ENCODE measurements around the gene TIGD2. TPM values are rescaled to one million over a fixed set of nuclear protein-coding genes. Genes with fewer than 3 reads are reported as not detected.

TIGD2 gene
- total and polyA plus RNA-seq, 2 of the 13 experiments (the other 11 are each of a cell fraction or from before 2014, with no cell fraction given), result 3.1 to 15.5 TPM

DNA sequence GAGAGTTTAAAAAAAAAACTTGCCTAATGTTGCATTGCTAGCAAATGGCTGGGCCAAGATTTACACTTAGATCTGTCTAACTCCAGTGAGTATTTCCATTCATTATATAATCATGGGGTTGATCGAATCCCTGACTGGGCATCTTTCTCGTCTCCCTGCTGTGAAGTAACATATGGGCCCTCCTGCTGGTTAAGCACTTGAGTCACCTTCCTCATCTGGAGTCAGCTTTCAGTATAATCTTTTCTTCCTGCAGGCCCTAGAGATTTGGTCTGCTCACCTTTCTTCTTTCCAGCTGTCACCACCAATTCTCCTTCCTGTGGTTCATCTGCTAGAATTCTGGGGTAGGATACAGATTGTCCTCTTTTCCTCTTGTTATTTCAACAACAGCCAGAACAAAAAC is 41.6 kb downstream of the TIGD2 start:
- DNase-seq (ENCODE audit: low spot score) (no peak), ATAC-seq (no peak), FAIRE-seq (no peak)
- Histone ChIP-seq H3K4me3 (replicated peaks in 1 of 3; ENCODE audit: insufficient read depth in 1 of 3, low read depth in 2 of 3, low read length in 3 of 3) (no peak overlapping the region), H3K9me3 (ENCODE audit: low read length) (no peaks in the 10 kb centered on the region), H3K9ac (ENCODE audit: insufficient read depth, low read depth, low read length) (no peak overlapping the region), H3K27ac (ENCODE audit: extremely low read length, insufficient read depth, low read length) (no peak overlapping the region), H3K36me3 (replicated peaks in 1 of 2; ENCODE audit: control insufficient read depth in 1 of 2, insufficient read depth in 2 of 2, low read length in 2 of 2) (no peaks in the 10 kb centered on the region), H2AFZ (ENCODE audit: low read length) (no peak overlapping the region), H4K20me1 (ENCODE audit: insufficient read depth, low read length) (no peaks in the 10 kb centered on the region), H3K79me2 (ENCODE audit: insufficient read depth, low read length) (no peaks in the 10 kb centered on the region), H3K4me2 (ENCODE audit: low read depth, low read length) (no peak overlapping the region), H3K27me3 (ENCODE audit: control insufficient read depth in 1 of 2, insufficient read depth in 2 of 2, low read length in 2 of 2) (no peaks in the 10 kb centered on the region), H3K4me1 (ENCODE audit: insufficient read depth, low read length) (no peaks in the 10 kb centered on the region)
- TF ChIP-seq CC2D1A (CRISPR knock-in tag; IDR thresholded peaks at IDR 0.05), result no peak
- no TSS peak for BruUV-seq (replicated peaks)
- intact Hi-C loops (cut with micrococcal nuclease; ENCODE audit: unreplicated experiment), result no loop called here
- WGBS (ENCODE audit: low lambda C conversion rate), result 0% methylated on average over 2 of the region's 2 CpGs
- in situ Hi-C loops (cut with HindIII; ENCODE audit: extremely low pct_ligation_motif_present, low pct_unique_long_range_greater_than_20kb), result no loop called here
- POLR2A ChIA-PET, result no interaction called here
- CTCF ChIA-PET (ENCODE audit: low intra/inter-chr PET ratio, low total read pairs), result no interaction called here

DNA sequence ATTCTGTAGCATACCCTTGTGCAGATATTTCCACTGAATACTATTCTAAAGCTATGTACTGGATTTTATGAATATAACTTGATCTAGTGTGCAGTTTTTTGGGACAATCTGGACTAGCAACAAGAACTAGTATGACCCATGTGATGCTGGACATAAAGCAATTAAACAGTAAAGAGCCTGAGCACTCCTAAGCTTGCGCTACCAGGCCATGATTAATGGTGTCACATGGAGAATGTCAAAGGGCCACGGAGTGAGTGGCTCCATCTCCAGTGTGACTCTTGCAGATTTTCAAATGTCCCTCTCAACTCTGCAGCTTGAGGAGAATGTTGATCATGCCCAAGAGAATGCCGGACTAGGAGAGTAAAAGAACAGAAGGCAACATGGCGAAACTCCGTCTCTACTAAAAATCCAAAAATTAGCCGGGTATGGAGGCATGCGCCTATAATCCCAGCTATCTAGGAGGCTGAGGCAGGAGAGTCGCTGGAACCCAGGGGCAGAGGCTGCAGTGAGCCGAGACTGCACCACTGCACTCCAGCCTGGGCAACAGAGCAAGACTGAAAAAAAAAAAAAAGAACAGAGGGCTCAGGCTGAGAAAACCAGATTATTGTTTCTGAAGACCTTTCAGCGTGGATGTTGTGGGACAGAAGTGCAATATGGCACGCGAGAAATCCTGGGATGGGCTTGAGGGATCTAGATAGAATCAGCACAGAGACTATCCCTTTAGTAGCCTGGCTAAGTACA is 45.0 kb downstream of the TIGD2 start:
- BruUV-seq (replicated peaks), result no TSS peak
- ChIA-PET CTCF (ENCODE audit: low intra/inter-chr PET ratio, low total read pairs) (no interaction called here), POLR2A (no interaction called here)
- Histone ChIP-seq H3K9ac (ENCODE audit: insufficient read depth, low read depth, low read length) (no peak overlapping the region), H3K79me2 (ENCODE audit: insufficient read depth, low read length) (no peaks in the 10 kb centered on the region), H3K9me3 (ENCODE audit: low read length) (no peaks in the 10 kb centered on the region), H3K4me2 (ENCODE audit: low read depth, low read length) (no peak overlapping the region), H4K20me1 (ENCODE audit: insufficient read depth, low read length) (no peaks in the 10 kb centered on the region), H3K36me3 (replicated peaks in 1 of 2; ENCODE audit: control insufficient read depth in 1 of 2, insufficient read depth in 2 of 2, low read length in 2 of 2) (no peaks in the 10 kb centered on the region), H3K27ac (ENCODE audit: extremely low read length, insufficient read depth, low read length) (no peak overlapping the region), H3K4me1 (ENCODE audit: insufficient read depth, low read length) (no peaks in the 10 kb centered on the region), H2AFZ (ENCODE audit: low read length) (no peak overlapping the region), H3K4me3 (replicated peaks in 1 of 3; ENCODE audit: insufficient read depth in 1 of 3, low read depth in 2 of 3, low read length in 3 of 3) (no peak overlapping the region), H3K27me3 (ENCODE audit: control insufficient read depth in 1 of 2, insufficient read depth in 2 of 2, low read length in 2 of 2) (no peaks in the 10 kb centered on the region)
- ATAC-seq (no peak), DNase-seq (ENCODE audit: low spot score) (no peak), FAIRE-seq (no peak)
- in situ Hi-C loops (cut with HindIII; ENCODE audit: extremely low pct_ligation_motif_present, low pct_unique_long_range_greater_than_20kb), result no loop called here
- WGBS (ENCODE audit: low lambda C conversion rate), result 57% methylated on average over 12 of the region's 12 CpGs
- intact Hi-C loops (cut with micrococcal nuclease; ENCODE audit: unreplicated experiment), result loop anchor here (5.0 kb wide), 1 partner anchor 746 kb away; no protein-coding TSS in a partner anchor
- TF ChIP-seq ELF1 (CRISPR knock-in tag; IDR thresholded peaks at IDR 0.05), result no peak
- no peak for TF ChIP-seq SRY (CRISPR knock-in tag; IDR thresholded peaks at IDR 0.05)
- TF ChIP-seq, protein P1, sequence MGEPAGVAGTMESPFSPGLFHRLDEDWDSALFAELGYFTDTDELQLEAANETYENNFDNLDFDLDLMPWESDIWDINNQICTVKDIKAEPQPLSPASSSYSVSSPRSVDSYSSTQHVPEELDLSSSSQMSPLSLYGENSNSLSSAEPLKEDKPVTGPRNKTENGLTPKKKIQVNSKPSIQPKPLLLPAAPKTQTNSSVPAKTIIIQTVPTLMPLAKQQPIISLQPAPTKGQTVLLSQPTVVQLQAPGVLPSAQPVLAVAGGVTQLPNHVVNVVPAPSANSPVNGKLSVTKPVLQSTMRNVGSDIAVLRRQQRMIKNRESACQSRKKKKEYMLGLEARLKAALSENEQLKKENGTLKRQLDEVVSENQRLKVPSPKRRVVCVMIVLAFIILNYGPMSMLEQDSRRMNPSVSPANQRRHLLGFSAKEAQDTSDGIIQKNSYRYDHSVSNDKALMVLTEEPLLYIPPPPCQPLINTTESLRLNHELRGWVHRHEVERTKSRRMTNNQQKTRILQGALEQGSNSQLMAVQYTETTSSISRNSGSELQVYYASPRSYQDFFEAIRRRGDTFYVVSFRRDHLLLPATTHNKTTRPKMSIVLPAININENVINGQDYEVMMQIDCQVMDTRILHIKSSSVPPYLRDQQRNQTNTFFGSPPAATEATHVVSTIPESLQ (CRISPR knock-in tag; conservative IDR thresholded peaks at IDR 0.05), result no peak
- TF ChIP-seq ZNF652 (CRISPR knock-in tag; IDR thresholded peaks at IDR 0.05; ENCODE audit: borderline replicate concordance, low read depth), result no peak
- TF ChIP-seq ZNF546 (CRISPR knock-in tag; conservative IDR thresholded peaks at IDR 0.05), result no peak
- no peak for TF ChIP-seq YEATS2 (CRISPR knock-in tag; IDR thresholded peaks at IDR 0.05; ENCODE audit: borderline replicate concordance)
- TF ChIP-seq NFE2L1 (CRISPR knock-in tag; IDR thresholded peaks at IDR 0.05; ENCODE audit: borderline replicate concordance), result no peak
- TF ChIP-seq, protein P2, sequence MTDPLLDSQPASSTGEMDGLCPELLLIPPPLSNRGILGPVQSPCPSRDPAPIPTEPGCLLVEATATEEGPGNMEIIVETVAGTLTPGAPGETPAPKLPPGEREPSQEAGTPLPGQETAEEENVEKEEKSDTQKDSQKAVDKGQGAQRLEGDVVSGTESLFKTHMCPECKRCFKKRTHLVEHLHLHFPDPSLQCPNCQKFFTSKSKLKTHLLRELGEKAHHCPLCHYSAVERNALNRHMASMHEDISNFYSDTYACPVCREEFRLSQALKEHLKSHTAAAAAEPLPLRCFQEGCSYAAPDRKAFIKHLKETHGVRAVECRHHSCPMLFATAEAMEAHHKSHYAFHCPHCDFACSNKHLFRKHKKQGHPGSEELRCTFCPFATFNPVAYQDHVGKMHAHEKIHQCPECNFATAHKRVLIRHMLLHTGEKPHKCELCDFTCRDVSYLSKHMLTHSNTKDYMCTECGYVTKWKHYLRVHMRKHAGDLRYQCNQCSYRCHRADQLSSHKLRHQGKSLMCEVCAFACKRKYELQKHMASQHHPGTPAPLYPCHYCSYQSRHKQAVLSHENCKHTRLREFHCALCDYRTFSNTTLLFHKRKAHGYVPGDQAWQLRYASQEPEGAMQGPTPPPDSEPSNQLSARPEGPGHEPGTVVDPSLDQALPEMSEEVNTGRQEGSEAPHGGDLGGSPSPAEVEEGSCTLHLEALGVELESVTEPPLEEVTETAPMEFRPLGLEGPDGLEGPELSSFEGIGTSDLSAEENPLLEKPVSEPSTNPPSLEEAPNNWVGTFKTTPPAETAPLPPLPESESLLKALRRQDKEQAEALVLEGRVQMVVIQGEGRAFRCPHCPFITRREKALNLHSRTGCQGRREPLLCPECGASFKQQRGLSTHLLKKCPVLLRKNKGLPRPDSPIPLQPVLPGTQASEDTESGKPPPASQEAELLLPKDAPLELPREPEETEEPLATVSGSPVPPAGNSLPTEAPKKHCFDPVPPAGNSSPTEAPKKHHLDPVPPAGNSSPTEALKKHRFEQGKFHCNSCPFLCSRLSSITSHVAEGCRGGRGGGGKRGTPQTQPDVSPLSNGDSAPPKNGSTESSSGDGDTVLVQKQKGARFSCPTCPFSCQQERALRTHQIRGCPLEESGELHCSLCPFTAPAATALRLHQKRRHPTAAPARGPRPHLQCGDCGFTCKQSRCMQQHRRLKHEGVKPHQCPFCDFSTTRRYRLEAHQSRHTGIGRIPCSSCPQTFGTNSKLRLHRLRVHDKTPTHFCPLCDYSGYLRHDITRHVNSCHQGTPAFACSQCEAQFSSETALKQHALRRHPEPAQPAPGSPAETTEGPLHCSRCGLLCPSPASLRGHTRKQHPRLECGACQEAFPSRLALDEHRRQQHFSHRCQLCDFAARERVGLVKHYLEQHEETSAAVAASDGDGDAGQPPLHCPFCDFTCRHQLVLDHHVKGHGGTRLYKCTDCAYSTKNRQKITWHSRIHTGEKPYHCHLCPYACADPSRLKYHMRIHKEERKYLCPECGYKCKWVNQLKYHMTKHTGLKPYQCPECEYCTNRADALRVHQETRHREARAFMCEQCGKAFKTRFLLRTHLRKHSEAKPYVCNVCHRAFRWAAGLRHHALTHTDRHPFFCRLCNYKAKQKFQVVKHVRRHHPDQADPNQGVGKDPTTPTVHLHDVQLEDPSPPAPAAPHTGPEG (CRISPR knock-in tag; IDR thresholded peaks at IDR 0.05), result no peak
- TF ChIP-seq ETV5 (CRISPR knock-in tag; IDR thresholded peaks at IDR 0.05; ENCODE audit: borderline replicate concordance), result no peak

Data from HepG2 (cell line).